HepG2 (cell line): ENCODE measurements around the gene RXFP1. TPM values are rescaled to one million over a fixed set of nuclear protein-coding genes. Genes with fewer than 3 reads are reported as not detected.

Experiments used
- ATAC-seq: fragments of 200-7000 bp; cut with Tn5 transposase; 3 replicates; pipeline ENCODE4 v1.9.1; 2020; ENCODE audit warnings: mild to moderate bottlenecking, moderate library complexity
- BruUV-seq: library from RNA; stranded (reverse); fragments of 400-500 nt; replicated peaks from 2 replicates; lab custom pipeline; 2021; lab: Mats Ljungman, UMichigan
- CTCF ChIA-PET: fragments of 300-600 bp; formaldehyde crosslinking; extraction: SDS; loops from one replicate; lab custom pipeline; 2021; ENCODE audit warnings: low total read pairs, inconsistent platforms, low intra/inter-chr PET ratio; lab: Yijun Ruan, JAX
- POLR2A ChIA-PET: fragments of 350-600 bp; sonication (Branson Sonifier 250); formaldehyde crosslinking; loops from one replicate; lab custom pipeline; 2020; ENCODE audit warnings: antibody characterized with exemption, inconsistent platforms; lab: Yijun Ruan, JAX
- DNase-seq: peaks from one replicate; pipeline ENCODE4 v3.0.0-alpha.2; 2015; ENCODE audit warnings: low spot score
- FAIRE-seq: peaks from 3 replicates; lab custom pipeline; 2011; peaks lifted over from hg19 to GRCh38; lab: Jason Lieb, UNC
- H2AFZ ChIP-seq: one replicate; pipeline ENCODE4 v1.6.1; 2011; ENCODE audit warnings: low read length, inconsistent platforms
- H3K27ac ChIP-seq: fragments of 300-600 bp; 3 replicates; pipeline ENCODE4 v1.8.0; 2011; ENCODE audit warnings: mixed run types, mild to moderate bottlenecking, mixed read lengths, low read length, inconsistent platforms; ENCODE audit not compliant: insufficient read depth; ENCODE audit errors: extremely low read length
- H3K27me3 ChIP-seq, 2 experiments: fragments of 200-600 bp in 1 of 2; 2 replicates in 1 of 2; 3 replicates in 1 of 2; pipeline versions ENCODE4 v1.6.0 to v1.8.0; 2011; ENCODE audit warnings: low read length in 2 of 2, mild to moderate bottlenecking in 2 of 2, moderate library complexity in 2 of 2, inconsistent platforms in 1 of 2; ENCODE audit not compliant: insufficient read depth in 2 of 2, control insufficient read depth in 1 of 2
- H3K36me3 ChIP-seq, 2 experiments: fragments of 200-600 bp in 1 of 2; replicated peaks in 1 of 2; 2 replicates in 1 of 2; 3 replicates in 1 of 2; pipeline versions ENCODE4 v1.5.1 to v1.8.0; 2011; ENCODE audit warnings: low read length in 2 of 2, inconsistent platforms in 1 of 2; ENCODE audit not compliant: insufficient read depth in 2 of 2, control insufficient read depth in 1 of 2
- H3K4me1 ChIP-seq: 2 replicates; pipeline ENCODE4 v1.5.1; 2012; ENCODE audit warnings: low read length, inconsistent platforms; ENCODE audit not compliant: insufficient read depth
- H3K4me2 ChIP-seq: 2 replicates; pipeline ENCODE4 v1.6.0; 2011; ENCODE audit warnings: low read depth, low read length, inconsistent platforms
- H3K4me3 ChIP-seq, 3 experiments: fragments of 200-600 bp in 1 of 3; sonication (generic), shearing (Covaris generic) in 1 of 3; replicated peaks in 1 of 3; 2 replicates each; pipeline ENCODE4 v1.5.1; 2011 to 2016; ENCODE audit warnings: low read length in 3 of 3, inconsistent platforms in 2 of 3, low read depth in 2 of 3, mild to moderate bottlenecking in 2 of 3, control low read depth in 1 of 3, mixed read lengths in 1 of 3; ENCODE audit not compliant: insufficient read depth in 1 of 3
- H3K79me2 ChIP-seq: one replicate; pipeline ENCODE4 v1.6.1; 2011; ENCODE audit warnings: low read length, inconsistent platforms; ENCODE audit not compliant: insufficient read depth
- H3K9ac ChIP-seq: 2 replicates; pipeline ENCODE4 v1.6.0; 2011; ENCODE audit warnings: mild to moderate bottlenecking, low read depth, low read length, inconsistent platforms; ENCODE audit not compliant: insufficient read depth
- H3K9me3 ChIP-seq: 2 replicates; pipeline ENCODE4 v1.5.1; 2012; ENCODE audit warnings: mild to moderate bottlenecking, low read length
- H4K20me1 ChIP-seq: 2 replicates; pipeline ENCODE4 v1.6.0; 2011; ENCODE audit warnings: inconsistent platforms, mild to moderate bottlenecking, low read length, moderate library complexity; ENCODE audit not compliant: insufficient read depth
- ETV6 ChIP-seq: sonication (generic); formaldehyde crosslinking; conservative IDR thresholded peaks from 2 replicates; pipeline ENCODE4 v1.4.0; 2020; ENCODE audit warnings: missing genetic modification reagents
- RERE ChIP-seq: IDR thresholded peaks from 2 replicates; pipeline ENCODE4 v1.6.1; 2016; ENCODE audit warnings: low read depth, missing genetic modification reagents, missing compliant biosample characterization
- ZNF136 ChIP-seq: sonication (generic); formaldehyde crosslinking; IDR thresholded peaks from 2 replicates; pipeline ENCODE4 v1.8.1; 2022; ENCODE audit warnings: low read depth, mild to moderate bottlenecking, moderate library complexity, missing genetic modification reagents
- ZNF44 ChIP-seq: sonication (generic); formaldehyde crosslinking; IDR thresholded peaks from 2 replicates; pipeline ENCODE4 v1.5.1; 2020; ENCODE audit warnings: mild to moderate bottlenecking, missing genetic modification reagents
- WGBS: methylation state at CpG from one replicate; pipeline ENCODE4 v1.1.6; 2017; ENCODE audit warnings: low lambda C conversion rate; 5-methylcytosine and 5-hydroxymethylcytosine counted together
- in situ Hi-C: cut with HindIII; loops from 2 replicates; pipeline ENCODE4 v1.10.0; 2017; ENCODE audit warnings: low pct_unique_long_range_greater_than_20kb; ENCODE audit not compliant: extremely low pct_ligation_motif_present
- intact Hi-C: fragments of 100-400 bp; cut with micrococcal nuclease; formaldehyde crosslinking; loops from one replicate; pipeline ENCODE4 v1.10.0; 2022; ENCODE audit not compliant: unreplicated experiment
- polyA plus RNA-seq, 8 experiments: library from polyadenylated mRNA; depleted of rRNA in 3 of 8; stranded (reverse) in 7 of 8; unstranded in 1 of 8; fragments of >200 nt; fragmentation: Illumina TruSeq in 4 of 8; extraction: Trizol in 4 of 8; gene quantifications; 2 replicates each; pipeline versions ENCODE4 v1.2.1 to v1.2.3, GENCODE V29; 2011 to 2016; ENCODE audit warnings: low read depth in 4 of 8, missing spikeins in 1 of 8, mixed read lengths in 1 of 8; ENCODE audit not compliant: insufficient read depth in 1 of 8
- small RNA-seq, 3 experiments: library from RNA; depleted of rRNA; stranded (forward); fragments of <200 nt; gene quantifications; one replicate each; pipeline ENCODE3, GENCODE V24; 2012; ENCODE audit warnings: low read depth in 2 of 3, low replicate concordance in 1 of 3; ENCODE audit not compliant: insufficient read length in 3 of 3, insufficient read depth in 2 of 3
- total RNA-seq, 5 experiments: library from RNA; depleted of rRNA; stranded (reverse); fragments of >200 nt; fragmentation: Illumina TruSeq; extraction: Trizol; gene quantifications; 2 replicates each; pipeline ENCODE4 v1.2.3, GENCODE V29; 2016; ENCODE audit warnings: low read depth in 1 of 5

The RXFP1 gene
- total and polyA plus RNA-seq, 2 of the 13 experiments (the other 11 are each of a cell fraction or from before 2014, with no cell fraction given) = not detected

DNA sequence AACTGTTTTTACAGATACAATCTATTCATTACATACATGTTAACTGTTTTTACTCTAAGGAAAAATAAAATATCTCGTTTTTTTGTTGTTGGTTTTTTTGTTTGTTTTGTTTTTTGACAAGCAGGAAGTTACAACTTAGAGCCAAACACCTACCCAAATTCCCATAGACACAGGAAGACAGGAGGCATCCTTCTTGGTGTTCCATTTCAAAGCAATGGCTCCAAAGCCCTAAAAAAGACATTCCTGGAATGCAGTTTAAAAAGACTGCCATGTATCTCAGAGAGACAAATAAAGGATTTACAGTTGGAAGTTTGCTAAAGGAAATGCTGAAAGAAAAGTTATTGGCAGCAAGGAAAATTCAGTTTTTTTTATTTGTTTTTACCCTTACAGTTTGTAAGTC lies 167.1 kb downstream of the RXFP1 start:
- in situ Hi-C loops (no loop called here), intact Hi-C loops (no loop called here)
- H3K4me1 ChIP-seq = no peaks in the 10 kb centered on the region
- no TSS peak for BruUV-seq
- CTCF ChIA-PET = no interaction called here
- H3K9me3 ChIP-seq = no peaks in the 10 kb centered on the region
- 23% methylated on average over 1 of the region's 1 CpG for WGBS
- H4K20me1 ChIP-seq = no peaks in the 10 kb centered on the region
- no peak overlapping the region for H3K4me2 ChIP-seq
- FAIRE-seq (no peak), ATAC-seq (no peak), DNase-seq (no peak)
- no peaks in the 10 kb centered on the region for H3K27me3 ChIP-seq
- POLR2A ChIA-PET = no interaction called here
- no peak overlapping the region for H3K27ac ChIP-seq
- no peak overlapping the region for H2AFZ ChIP-seq
- no peaks in the 10 kb centered on the region for H3K79me2 ChIP-seq
- TF ChIP-seq RERE = no peak
- no peak for TF ChIP-seq ETV6 (CRISPR knock-in tag)
- no peak for TF ChIP-seq ZNF44
- TF ChIP-seq ZNF136 (CRISPR knock-in tag) = no peak
- no peak overlapping the region for H3K9ac ChIP-seq
- no peaks in the 10 kb centered on the region for H3K36me3 ChIP-seq
- H3K4me3 ChIP-seq = no peak overlapping the region

Small RNA genes lying within 50 kb of the gene (small RNA-seq; reads per million reads assigned to genes)
- gene RF00012 = 0 reads per million in 3 experiments

Other genes with a start within 250 kb of the RXFP1 start
- gene C4orf46, start 150.0 kb downstream of the RXFP1 start, total RNA-seq (2016; rRNA removed; fragmentation: Illumina TruSeq; extraction: Trizol) = 10.4 and 16.7 TPM in 2 replicates
- gene C4orf46, start 150.0 kb downstream of the RXFP1 start, polyA plus RNA-seq (2011; rRNA removed) = 5.4 and 8.5 TPM in 2 replicates
- 13.5 and 14.7 TPM in 2 replicates for gene ETFDH, start 150.4 kb downstream of the RXFP1 start, total RNA-seq (2016; rRNA removed; fragmentation: Illumina TruSeq; extraction: Trizol)
- gene ETFDH, start 150.4 kb downstream of the RXFP1 start, polyA plus RNA-seq (2011; rRNA removed) = 15.3 and 17.8 TPM in 2 replicates
- 63.4 and 73.3 TPM in 2 replicates for gene PPID, start 201.5 kb downstream of the RXFP1 start, total RNA-seq (2016; rRNA removed; fragmentation: Illumina TruSeq; extraction: Trizol)
- gene PPID, start 201.5 kb downstream of the RXFP1 start, polyA plus RNA-seq (2011; rRNA removed) = 14.1 and 15.4 TPM in 2 replicates
- 15.5 and 21.8 TPM in 2 replicates for gene FNIP2, start 247.1 kb downstream of the RXFP1 start, total RNA-seq (2016; rRNA removed; fragmentation: Illumina TruSeq; extraction: Trizol)
- 21.0 and 24.0 TPM in 2 replicates for gene FNIP2, start 247.1 kb downstream of the RXFP1 start, polyA plus RNA-seq (2011; rRNA removed)